Measurements from ENCODE around the gene TYMS.

Gene TYMS

DNA sequence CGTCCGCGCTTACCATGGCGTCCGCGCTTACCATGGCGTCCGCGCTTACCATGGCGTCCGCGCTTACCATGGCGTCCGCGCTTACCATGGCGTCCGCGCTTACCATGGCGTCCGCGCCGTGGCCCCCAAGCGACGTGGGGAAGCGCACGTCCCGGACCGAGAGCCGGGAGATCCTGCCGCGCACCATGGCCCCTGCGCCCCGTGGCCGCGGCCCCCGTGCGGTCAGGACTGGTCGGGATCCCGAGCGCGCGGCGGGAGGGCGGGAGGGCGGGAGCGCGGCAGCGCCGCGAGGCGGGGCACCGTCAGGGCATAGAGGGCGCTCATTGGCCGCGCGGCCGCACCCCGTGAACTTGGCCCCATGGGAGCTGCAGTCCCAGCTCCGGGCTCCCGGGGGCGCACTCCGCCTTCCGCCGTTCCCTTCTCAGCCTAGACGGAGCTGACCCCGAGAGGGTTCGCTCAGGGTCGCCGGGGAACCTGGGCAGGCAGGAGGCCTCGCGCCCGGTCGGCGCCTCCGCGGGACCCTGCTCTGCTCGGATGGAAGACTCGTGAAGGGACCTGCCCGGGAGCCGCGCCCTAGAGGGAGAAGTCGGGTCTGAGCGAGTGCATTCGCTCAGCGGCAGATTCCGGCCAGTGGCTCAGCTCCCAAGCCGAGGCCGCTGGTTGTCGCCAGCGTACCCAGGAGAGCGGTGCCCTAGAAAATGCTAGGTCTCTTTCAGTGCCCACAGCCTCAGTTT, 55.1 kb downstream of the TYMS start, which contains the start of gene ENOSF1:
Gene ENOSF1, minus strand, starts transcription at position 230 of the 734 bp plus-strand sequence. Its CDS starts 43 bp downstream, at position 187.
- peak; percentile 83 for DNase-seq

DNA sequence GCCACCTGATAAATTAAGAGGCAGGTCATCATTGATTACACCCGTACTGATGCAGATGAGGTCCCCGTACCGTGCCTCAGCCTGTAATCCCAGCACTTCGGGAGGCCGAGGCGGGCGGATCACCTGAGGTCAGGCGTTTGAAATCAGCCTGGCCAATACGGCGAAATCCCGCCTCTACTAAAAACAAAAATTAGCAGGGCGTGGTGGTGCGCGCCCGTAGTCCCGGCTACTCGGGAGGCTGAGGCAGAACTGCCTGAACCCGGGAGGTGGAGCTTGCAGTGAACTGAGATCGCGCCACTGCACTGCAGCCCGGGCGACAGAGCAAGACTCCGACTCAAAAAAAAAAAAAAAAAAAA, 55.7 kb downstream of the TYMS start:
- no peak for DNase-seq

DNA sequence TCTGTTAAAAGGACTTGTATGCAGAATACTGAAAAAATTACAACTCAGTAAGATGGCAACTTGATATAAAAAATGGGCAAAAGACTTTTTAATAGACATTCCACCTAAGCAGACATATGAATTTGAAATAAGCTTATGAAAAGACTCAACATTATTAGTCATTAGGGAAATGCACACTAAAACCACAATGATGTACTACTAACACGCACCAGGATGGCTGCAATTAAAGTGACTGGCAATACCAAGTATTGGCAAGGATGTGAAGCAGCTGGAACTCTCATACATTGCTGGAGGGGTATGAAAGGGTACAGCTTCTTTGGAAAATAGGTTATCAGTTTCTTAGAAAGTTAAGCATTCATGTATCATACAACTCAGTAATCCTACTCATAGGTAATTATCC, 58.2 kb downstream of the TYMS start:
- no peak for DNase-seq

DNA sequence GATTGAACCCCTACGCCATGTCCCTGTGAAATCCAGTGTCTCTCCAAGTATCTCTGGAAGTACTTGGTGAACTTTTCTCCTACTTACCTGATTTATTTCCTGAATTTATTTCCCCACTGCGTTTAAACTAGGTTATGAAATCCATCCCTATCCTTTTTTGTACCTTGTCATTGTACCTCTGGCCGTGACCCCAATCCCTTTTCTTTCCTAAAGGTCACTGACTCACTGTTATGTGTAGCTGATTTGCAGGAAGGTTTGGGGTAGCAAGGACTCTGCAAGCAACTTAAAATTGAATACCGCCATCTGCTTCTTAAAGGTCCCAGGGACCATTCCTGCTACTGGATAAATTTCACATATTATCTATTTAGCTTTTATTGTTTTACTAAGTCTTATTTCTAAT, 59.5 kb downstream of the TYMS start:
- DNase-seq: no peak

Data from CD4-positive, alpha-beta T cell treated with Interleukin-17A for 4 hours (primary cell).